H9 (cell line): ENCODE results near the gene SMARCAL1. TPM values are rescaled to one million over a fixed set of nuclear protein-coding genes. Genes with fewer than 3 reads are reported as not detected.
A peak's percentile ranks its signal among the peaks of the same experiment; 100 is the strongest.

Experiments
- DNase-seq: peaks from one replicate; pipeline ENCODE4 v3.0.0-alpha.2; 2017
- H2AFZ ChIP-seq: one replicate; pipeline ENCODE4 v1.6.1; 2013; ENCODE audit warnings: mild to moderate bottlenecking, low read length, control low read depth, moderate library complexity
- H2AK5ac ChIP-seq: 2 replicates; pipeline ENCODE4 v1.6.1; 2013; ENCODE audit warnings: low read length, control low read depth, mixed read lengths; ENCODE audit not compliant: insufficient read length
- H2BK120ac ChIP-seq: one replicate; pipeline ENCODE4 v1.6.1; 2013; ENCODE audit warnings: low read depth, mild to moderate bottlenecking, low read length, control low read depth, inconsistent platforms; ENCODE audit not compliant: poor library complexity, severe bottlenecking
- H2BK12ac ChIP-seq: 2 replicates; pipeline ENCODE4 v1.6.1; 2013; ENCODE audit warnings: low read length, control low read depth, mixed read lengths, low read depth; ENCODE audit not compliant: insufficient read length
- H2BK15ac ChIP-seq: 2 replicates; pipeline ENCODE4 v1.6.1; 2013; ENCODE audit warnings: low read depth, low read length, control low read depth
- H2BK20ac ChIP-seq: one replicate; pipeline ENCODE4 v1.6.1; 2013; ENCODE audit warnings: low read depth, mild to moderate bottlenecking, low read length, control low read depth, inconsistent platforms; ENCODE audit not compliant: poor library complexity, severe bottlenecking
- H2BK5ac ChIP-seq: 2 replicates; pipeline ENCODE4 v1.6.1; 2013; ENCODE audit warnings: low read length, control low read depth, mixed read lengths; ENCODE audit not compliant: insufficient read length
- H3K14ac ChIP-seq: 2 replicates; pipeline ENCODE4 v1.6.1; 2013; ENCODE audit warnings: low read length, control low read depth; ENCODE audit not compliant: insufficient read depth
- H3K18ac ChIP-seq: 2 replicates; pipeline ENCODE4 v1.6.1; 2013; ENCODE audit warnings: low read depth, mild to moderate bottlenecking, mixed read lengths, low read length, control low read depth; ENCODE audit not compliant: insufficient read length
- H3K23ac ChIP-seq: 2 replicates; pipeline ENCODE4 v1.6.1; 2013; ENCODE audit warnings: low read length, control low read depth, mixed read lengths, low read depth; ENCODE audit not compliant: insufficient read length
- H3K23me2 ChIP-seq: 2 replicates; pipeline ENCODE4 v1.6.1; 2013; ENCODE audit warnings: low read depth, mild to moderate bottlenecking, mixed read lengths, low read length, control low read depth; ENCODE audit not compliant: insufficient read length, poor library complexity, severe bottlenecking
- H3K27ac ChIP-seq: 2 replicates; pipeline ENCODE4 v1.5.1; 2013; ENCODE audit warnings: low read length, control low read depth, mixed read lengths, low read depth; ENCODE audit not compliant: insufficient read length
- H3K27me3 ChIP-seq: 2 replicates; pipeline ENCODE4 v1.6.1; 2013; ENCODE audit warnings: low read length, control low read depth, inconsistent platforms; ENCODE audit not compliant: insufficient read depth
- H3K4ac ChIP-seq: 2 replicates; pipeline ENCODE4 v1.6.1; 2013; ENCODE audit warnings: low read depth, mild to moderate bottlenecking, control low read depth, inconsistent platforms, low read length, moderate library complexity
- H3K4me1 ChIP-seq: 2 replicates; pipeline ENCODE4 v1.6.1; 2013; ENCODE audit warnings: low read length, control low read depth, inconsistent platforms; ENCODE audit not compliant: insufficient read depth
- H3K4me2 ChIP-seq: 2 replicates; pipeline ENCODE4 v1.6.1; 2013; ENCODE audit warnings: low read length, control low read depth, mixed read lengths; ENCODE audit not compliant: insufficient read length, insufficient read depth
- H3K56ac ChIP-seq: 2 replicates; pipeline ENCODE4 v1.6.1; 2013; ENCODE audit warnings: low read depth, mild to moderate bottlenecking, mixed read lengths, low read length, control low read depth; ENCODE audit not compliant: insufficient read length
- H3K79me1 ChIP-seq: 2 replicates; pipeline ENCODE4 v1.6.1; 2013; ENCODE audit warnings: low read depth, mild to moderate bottlenecking, moderate library complexity, low read length, control low read depth, inconsistent platforms; ENCODE audit not compliant: insufficient read depth, poor library complexity, severe bottlenecking
- H3K79me2 ChIP-seq: 2 replicates; pipeline ENCODE4 v1.6.1; 2013; ENCODE audit warnings: low read length, control low read depth, inconsistent platforms; ENCODE audit not compliant: insufficient read depth
- H3K9ac ChIP-seq: 2 replicates; pipeline ENCODE4 v1.6.1; 2013; ENCODE audit warnings: low read length, control low read depth, mixed read lengths; ENCODE audit not compliant: insufficient read length; ENCODE audit errors: extremely low read depth
- H3K9me3 ChIP-seq: one replicate; pipeline ENCODE4 v1.6.1; 2013; ENCODE audit warnings: low read depth, low read length, inconsistent platforms; ENCODE audit not compliant: control insufficient read depth
- H3T11ph ChIP-seq: one replicate; pipeline ENCODE4 v1.6.1; 2013; ENCODE audit warnings: mild to moderate bottlenecking, low read length, control low read depth, inconsistent platforms
- H4K20me1 ChIP-seq: one replicate; pipeline ENCODE4 v1.6.1; 2013; ENCODE audit not compliant: control insufficient read depth, insufficient read length, insufficient read depth
- H4K5ac ChIP-seq: 2 replicates; pipeline ENCODE4 v1.6.1; 2013; ENCODE audit warnings: low read depth, mild to moderate bottlenecking, mixed read lengths, low read length, control low read depth; ENCODE audit not compliant: insufficient read length
- H4K8ac ChIP-seq: replicated peaks from 2 replicates; pipeline ENCODE4 v1.6.1; 2013; ENCODE audit warnings: low read length, control low read depth, mixed read lengths, low read depth; ENCODE audit not compliant: insufficient read length
- H4K91ac ChIP-seq: 2 replicates; pipeline ENCODE4 v1.6.1; 2013; ENCODE audit warnings: low read depth, mild to moderate bottlenecking, moderate library complexity, mixed read lengths, low read length, control low read depth; ENCODE audit not compliant: insufficient read length
- H3K27ac Mint-ChIP-seq, 3 experiments: 2 replicates in 2 of 3; 3 replicates in 1 of 3; pipeline ENCODE4 v1.8.0; 2020 to 2021; ENCODE audit warnings: mixed read lengths in 3 of 3, mild to moderate bottlenecking in 1 of 3, moderate library complexity in 1 of 3
- H3K27me3 Mint-ChIP-seq: 2 replicates; pipeline ENCODE4 v1.8.0; 2021; ENCODE audit warnings: low read depth, mild to moderate bottlenecking, moderate library complexity, mixed read lengths
- H3K36me3 Mint-ChIP-seq, 3 experiments: 2 replicates in 2 of 3; 3 replicates in 1 of 3; pipeline ENCODE4 v1.8.0; 2020 to 2021; ENCODE audit warnings: low read depth in 3 of 3, mixed read lengths in 3 of 3; ENCODE audit not compliant: insufficient read depth in 1 of 3
- H3K4me1 Mint-ChIP-seq, 2 experiments: 2 replicates each; pipeline ENCODE4 v1.8.0; 2020; ENCODE audit warnings: mixed read lengths in 2 of 2
- H3K4me3 Mint-ChIP-seq, 2 experiments: 2 replicates in 1 of 2; 3 replicates in 1 of 2; pipeline ENCODE4 v1.8.0; 2020 to 2021; ENCODE audit warnings: mild to moderate bottlenecking in 2 of 2, mixed read lengths in 2 of 2, moderate library complexity in 1 of 2
- H3K9me3 Mint-ChIP-seq, 2 experiments: 2 replicates in 1 of 2; 3 replicates in 1 of 2; pipeline ENCODE4 v1.8.0; 2020; ENCODE audit warnings: mild to moderate bottlenecking in 2 of 2, mixed read lengths in 2 of 2, moderate library complexity in 1 of 2
- CTCF ChIP-seq: fragments of 200-600 bp; sonication (generic); conservative IDR thresholded peaks from 3 replicates; pipeline ENCODE4 v1.8.0; 2021; ENCODE audit warnings: antibody characterized with exemption, mild to moderate bottlenecking
- WGBS: extraction: QIAGEN DNeasy Blood & Tissue Kit; methylation state at CpG from one replicate; pipeline ENCODE4 v1.1.7; 2013; ENCODE audit warnings: missing lambda C conversion rate, low lambda C conversion rate, mixed read lengths; ENCODE audit not compliant: insufficient read length; ENCODE audit errors: extremely low coverage; 5-methylcytosine and 5-hydroxymethylcytosine counted together
- total RNA-seq: library from RNA; stranded (reverse); gene quantifications from 2 replicates; pipeline ENCODE4 v1.2.1, GENCODE V29; 2021

The SMARCAL1 gene
- total RNA-seq, 1 experiment from 2014 or later, result 16.5 TPM

DNA sequence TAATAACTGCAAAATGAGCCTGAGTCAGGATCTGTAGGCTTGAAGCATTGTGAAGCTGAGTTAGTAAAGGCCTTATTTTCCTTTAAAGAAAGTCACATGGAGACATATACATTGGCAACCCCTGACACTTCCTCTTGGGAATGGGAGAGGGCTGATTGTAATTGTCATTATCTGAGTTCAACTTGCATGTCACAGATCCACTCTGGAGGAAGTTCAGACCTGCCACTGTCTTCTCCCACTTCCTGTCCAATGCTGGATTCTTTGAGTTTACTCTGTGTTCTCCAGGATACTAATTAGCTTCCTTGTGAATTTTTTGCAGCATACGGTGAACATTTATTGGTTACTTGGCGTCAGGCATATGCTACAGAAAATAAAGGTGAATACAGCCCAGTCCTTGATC is 34.1 kb downstream of the SMARCAL1 start:
- no peak overlapping the region for H4K8ac ChIP-seq
- no peak overlapping the region for H2AK5ac ChIP-seq
- H3K79me1 ChIP-seq, result no peaks in the 10 kb centered on the region
- no peak for TF ChIP-seq CTCF
- H3K56ac ChIP-seq, result no peak overlapping the region
- Mint-ChIP-seq H3K27me3 (no peaks in the 10 kb centered on the region), H3K4me1 (peaks cover 12 to 16% of the 10 kb centered on the region in 2 experiments), H3K9me3 (peaks cover 15 to 18% of the 10 kb centered on the region in 2 experiments), H3K27ac (peak overlapping the region in 1 of 3 experiments; percentile 5; a peak in 1 of 7 replicates), H3K36me3 (peaks cover 47 to 61% (median 56%) of the 10 kb centered on the region in 3 experiments), H3K4me3 (no peak overlapping the region)
- H2BK20ac ChIP-seq, result no peak overlapping the region
- H4K5ac ChIP-seq, result no peak overlapping the region
- H3K4me1 ChIP-seq, result peaks cover 4% of the 10 kb centered on the region; the same call in 1 of the 2 replicates
- WGBS, result no CpG with 5 or more reads among the region's 2 CpGs
- H3K27ac ChIP-seq, result no peak overlapping the region
- peaks cover 13% of the 10 kb centered on the region for H3K9me3 ChIP-seq
- no peak overlapping the region for H3K23ac ChIP-seq
- H2BK5ac ChIP-seq, result no peak overlapping the region
- no peaks in the 10 kb centered on the region for H3K27me3 ChIP-seq
- H3T11ph ChIP-seq, result no peak overlapping the region
- no peak overlapping the region for H3K14ac ChIP-seq
- no peak overlapping the region for H3K4me2 ChIP-seq
- H2BK15ac ChIP-seq, result no peak overlapping the region
- no peak overlapping the region for H2BK120ac ChIP-seq
- H3K79me2 ChIP-seq, result no peaks in the 10 kb centered on the region
- H4K91ac ChIP-seq, result no peak overlapping the region
- H2AFZ ChIP-seq, result no peak overlapping the region
- H3K4ac ChIP-seq, result no peak overlapping the region
- no peak overlapping the region for H3K18ac ChIP-seq
- H2BK12ac ChIP-seq, result no peak overlapping the region
- no peak overlapping the region for H3K9ac ChIP-seq
- no peaks in the 10 kb centered on the region for H4K20me1 ChIP-seq
- no peak for DNase-seq
- no peaks in the 10 kb centered on the region for H3K23me2 ChIP-seq
